Endothelial cell of umbilical vein (primary cell): Measurements from ENCODE around the gene MMP28. TPM values are rescaled to one million over a fixed set of nuclear protein-coding genes. Genes with fewer than 3 reads are reported as not detected.

ENCODE experiments used
- BruUV-seq: library from RNA; stranded (reverse); fragments of 400-500 nt; replicated peaks from 2 replicates; lab custom pipeline; 2021; lab: Mats Ljungman, UMichigan
- CTCF ChIA-PET: fragments of 300-600, 350-600 bp; sonication (Branson Sonifier 250); formaldehyde crosslinking; loops from one replicate; lab custom pipeline; 2021; ENCODE audit warnings: antibody characterized with exemption, inconsistent platforms; lab: Charles Lee
- POLR2A ChIA-PET: fragments of 300-600, 350-600 bp; sonication (Branson Sonifier 250); formaldehyde crosslinking; loops from one replicate; lab custom pipeline; 2021; ENCODE audit warnings: antibody characterized with exemption, inconsistent platforms; lab: Charles Lee
- DNase-seq: peaks from one replicate; pipeline ENCODE4 v3.0.0-alpha.2; 2011; ENCODE audit warnings: low read depth, low spot score
- FAIRE-seq: peaks from 2 replicates; lab custom pipeline; 2011; peaks lifted over from hg19 to GRCh38; lab: Jason Lieb, UNC
- H2AFZ ChIP-seq: 2 replicates; pipeline ENCODE4 v1.6.0; 2012; ENCODE audit warnings: low read depth, low read length, control low read depth, inconsistent platforms
- H3K27ac ChIP-seq: 2 replicates; pipeline ENCODE4 v1.5.1; 2011; ENCODE audit warnings: low read depth, mild to moderate bottlenecking, control low read depth, low read length, moderate library complexity; ENCODE audit not compliant: insufficient read depth
- H3K27me3 ChIP-seq, 2 experiments: 2 replicates each; pipeline versions ENCODE4 v1.6.0 to v1.6.1; 2011; ENCODE audit warnings: low read length in 2 of 2, mixed read lengths in 1 of 2; ENCODE audit not compliant: control insufficient read depth in 2 of 2, insufficient read depth in 2 of 2
- H3K36me3 ChIP-seq, 2 experiments: 2 replicates in 1 of 2; 3 replicates in 1 of 2; pipeline ENCODE4 v1.5.1; 2011; ENCODE audit warnings: low read length in 2 of 2, mild to moderate bottlenecking in 1 of 2, moderate library complexity in 1 of 2; ENCODE audit not compliant: control insufficient read depth in 2 of 2, insufficient read depth in 2 of 2; ENCODE audit errors: extremely low read depth in 1 of 2
- H3K4me1 ChIP-seq: 3 replicates; pipeline ENCODE4 v1.5.1; 2011; ENCODE audit warnings: mild to moderate bottlenecking, low read length; ENCODE audit not compliant: control insufficient read depth, insufficient read depth; ENCODE audit errors: extremely low read depth
- H3K4me2 ChIP-seq: 2 replicates; pipeline ENCODE4 v1.6.1; 2011; ENCODE audit warnings: low read length, control low read depth, mixed read lengths; ENCODE audit not compliant: insufficient read depth
- H3K4me3 ChIP-seq, 3 experiments: fragments of 200-600 bp in 1 of 3; sonication (generic), shearing (Covaris generic) in 1 of 3; replicated peaks in 1 of 3; 2 replicates each; pipeline ENCODE4 v1.5.1; 2011 to 2016; ENCODE audit warnings: control low read depth in 3 of 3, low read length in 3 of 3, mild to moderate bottlenecking in 2 of 3, inconsistent platforms in 1 of 3, low read depth in 1 of 3, moderate library complexity in 1 of 3; ENCODE audit not compliant: insufficient read depth in 1 of 3
- H3K79me2 ChIP-seq: 2 replicates; pipeline ENCODE4 v1.6.0; 2012; ENCODE audit warnings: low read length, inconsistent platforms; ENCODE audit not compliant: control insufficient read depth, insufficient read depth
- H3K9ac ChIP-seq: replicated peaks from 2 replicates; pipeline ENCODE3; 2011; ENCODE audit warnings: low read length, control low read depth; ENCODE audit not compliant: insufficient read depth; ENCODE audit errors: extremely low read depth
- H3K9me1 ChIP-seq: replicated peaks from 3 replicates; pipeline ENCODE4 v1.6.0; 2011; ENCODE audit warnings: mild to moderate bottlenecking, low read length; ENCODE audit not compliant: control insufficient read depth, insufficient read depth; ENCODE audit errors: extremely low read depth
- H3K9me3 ChIP-seq: replicated peaks from 2 replicates; pipeline ENCODE4 v1.5.1; 2012; ENCODE audit warnings: low read length, inconsistent platforms; ENCODE audit not compliant: control insufficient read depth, insufficient read depth
- H4K20me1 ChIP-seq: replicated peaks from 2 replicates; pipeline ENCODE3; 2011; ENCODE audit warnings: mild to moderate bottlenecking, low read length; ENCODE audit not compliant: control insufficient read depth, insufficient read depth; ENCODE audit errors: extremely low read depth
- CTCF ChIP-seq, 2 donors: IDR thresholded peaks; 1 replicate in 1 of 2; 2 replicates in 1 of 2; pipeline ENCODE4 v1.5.1; 2011; ENCODE audit warnings: low read length in 2 of 2, mild to moderate bottlenecking in 2 of 2, moderate library complexity in 2 of 2, control low read depth in 1 of 2, inconsistent platforms in 1 of 2, low read depth in 1 of 2; ENCODE audit not compliant: insufficient read depth in 1 of 2; ENCODE audit errors: extremely low read depth in 1 of 2
- EZH2 ChIP-seq: IDR thresholded peaks from 2 replicates; pipeline ENCODE4 v1.6.1; 2012; ENCODE audit warnings: borderline replicate concordance, low read depth, mild to moderate bottlenecking, moderate library complexity, low read length, inconsistent platforms; ENCODE audit not compliant: severe bottlenecking
- FOS ChIP-seq: IDR thresholded peaks from 2 replicates; pipeline ENCODE4 v1.6.1; 2011; ENCODE audit warnings: mild to moderate bottlenecking, low read length, moderate library complexity, borderline replicate concordance; ENCODE audit not compliant: insufficient read depth
- GATA2 ChIP-seq: IDR thresholded peaks from 2 replicates; pipeline ENCODE4 v1.7.0; 2011; ENCODE audit warnings: low read depth, mild to moderate bottlenecking, moderate library complexity, mixed read lengths, low read length; ENCODE audit not compliant: insufficient read length, insufficient read depth
- JUN ChIP-seq: IDR thresholded peaks from 2 replicates; pipeline ENCODE4 v1.6.1; 2011; ENCODE audit warnings: borderline replicate concordance, low read depth; ENCODE audit not compliant: insufficient read length, insufficient read depth
- MYC ChIP-seq: IDR thresholded peaks from one replicate; pipeline ENCODE4 v1.6.1; 2011; ENCODE audit warnings: mild to moderate bottlenecking, low read depth, low read length
- POLR2A ChIP-seq: IDR thresholded peaks from 2 replicates; pipeline ENCODE4 v1.6.1; 2012; ENCODE audit warnings: low read depth, mild to moderate bottlenecking, control low read depth, low read length
- POLR2AphosphoS5 ChIP-seq: IDR thresholded peaks from 2 replicates; pipeline ENCODE4 v1.6.1; 2012; ENCODE audit warnings: low read depth, mild to moderate bottlenecking, control low read depth, low read length, moderate library complexity; ENCODE audit not compliant: insufficient read depth
- dilution Hi-C: fragments of 300-500 bp; cut with MboI; formaldehyde crosslinking; loops from one replicate; pipeline ENCODE4 v1.15.0; 2019; ENCODE audit warnings: low sequenced_read_pairs; ENCODE audit not compliant: extremely low pct_ligation_motif_present
- intact Hi-C: fragments of 100-400 bp; cut with micrococcal nuclease; formaldehyde crosslinking; loops from one replicate; pipeline ENCODE4 v1.10.0; 2022
- polyA plus RNA-seq, 4 experiments: library from polyadenylated mRNA; depleted of rRNA in 3 of 4; stranded (reverse) in 3 of 4; unstranded in 1 of 4; fragments of >200 nt; gene quantifications; 2 replicates each; pipeline versions ENCODE4 v1.2.1 to v1.2.3, GENCODE V29; 2011 to 2012; ENCODE audit warnings: missing spikeins in 1 of 4
- total RNA-seq: library from RNA; stranded (reverse); gene quantifications from 2 replicates; pipeline ENCODE4 v1.2.3, GENCODE V29; 2021
- TF ChIP-seq, protein P1 (sequence below): IDR thresholded peaks from 2 replicates; pipeline ENCODE4 v1.6.1; 2011; ENCODE audit not compliant: insufficient read depth, insufficient read length

Gene MMP28
- total and polyA plus RNA-seq, 2 donors (not counting 3 experiments of a cell fraction or from before 2014, with no cell fraction given): 6.1 to 7.1 TPM

- Histone ChIP-seq H3K4me1 (peaks cover 5% of the 10 kb centered on the region), H3K4me2 (no peak overlapping the region), H2AFZ (no peak overlapping the region), H3K4me3 (no peak overlapping the region), H3K79me2 (no peaks in the 10 kb centered on the region), H3K27me3 (peaks cover 10 to 19% of the 10 kb centered on the region in 2 experiments), H3K9ac (no peak overlapping the region), H3K27ac (no peak overlapping the region), H3K9me1 (no peaks in the 10 kb centered on the region), H4K20me1 (no peaks in the 10 kb centered on the region), H3K36me3 (no peaks in the 10 kb centered on the region), H3K9me3 (no peaks in the 10 kb centered on the region)
- intact Hi-C loops (no loop called here), dilution Hi-C loops (no loop called here)
- no TSS peak for BruUV-seq
- POLR2A ChIA-PET: no interaction called here
- no peak for FAIRE-seq
- CTCF ChIA-PET: interaction anchor here (0.6 to 4.5 kb wide), 4 partner anchors 10 to 14 kb away, joined by 3 to 33 read pairs (median 8); no protein-coding TSS in a partner anchor
- no peak for TF ChIP-seq EZH2
- no peak for TF ChIP-seq MYC
- TF ChIP-seq, protein P1, sequence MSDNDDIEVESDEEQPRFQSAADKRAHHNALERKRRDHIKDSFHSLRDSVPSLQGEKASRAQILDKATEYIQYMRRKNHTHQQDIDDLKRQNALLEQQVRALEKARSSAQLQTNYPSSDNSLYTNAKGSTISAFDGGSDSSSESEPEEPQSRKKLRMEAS: no peak
- TF ChIP-seq JUN: no peak
- no peak for TF ChIP-seq POLR2A
- TF ChIP-seq POLR2AphosphoS5: no peak
- TF ChIP-seq CTCF (IDR thresholded peaks at IDR 0.05; ENCODE audit: extremely low read depth in 1 of 2, insufficient read depth in 1 of 2, low read depth in 1 of 2, low read length in 2 of 2): no peak
- no peak for TF ChIP-seq GATA2
- no peak for TF ChIP-seq FOS
- DNase-seq: no peak
These were observed 16.7 kb downstream of the MMP28 start for GRCh38 chr17:35778641-35779196.
